Endothelial cell of umbilical vein (primary cell): Measurements from ENCODE around the gene SIGLEC6. TPM values are rescaled to one million over a fixed set of nuclear protein-coding genes. Genes with fewer than 3 reads are reported as not detected.

ENCODE experiments used
- BruUV-seq: library from RNA; stranded (reverse); fragments of 400-500 nt; replicated peaks from 2 replicates; lab custom pipeline; 2021; lab: Mats Ljungman, UMichigan
- CTCF ChIA-PET: fragments of 300-600, 350-600 bp; sonication (Branson Sonifier 250); formaldehyde crosslinking; loops from one replicate; lab custom pipeline; 2021; ENCODE audit warnings: antibody characterized with exemption, inconsistent platforms; lab: Charles Lee
- POLR2A ChIA-PET: fragments of 300-600, 350-600 bp; sonication (Branson Sonifier 250); formaldehyde crosslinking; loops from one replicate; lab custom pipeline; 2021; ENCODE audit warnings: antibody characterized with exemption, inconsistent platforms; lab: Charles Lee
- DNase-seq: peaks from one replicate; pipeline ENCODE4 v3.0.0-alpha.2; 2011; ENCODE audit warnings: low read depth, low spot score
- FAIRE-seq: peaks from 2 replicates; lab custom pipeline; 2011; peaks lifted over from hg19 to GRCh38; lab: Jason Lieb, UNC
- H2AFZ ChIP-seq: 2 replicates; pipeline ENCODE4 v1.6.0; 2012; ENCODE audit warnings: low read depth, low read length, control low read depth, inconsistent platforms
- H3K27ac ChIP-seq: 2 replicates; pipeline ENCODE4 v1.5.1; 2011; ENCODE audit warnings: low read depth, mild to moderate bottlenecking, control low read depth, low read length, moderate library complexity; ENCODE audit not compliant: insufficient read depth
- H3K27me3 ChIP-seq, 2 experiments: 2 replicates each; pipeline versions ENCODE4 v1.6.0 to v1.6.1; 2011; ENCODE audit warnings: low read length in 2 of 2, mixed read lengths in 1 of 2; ENCODE audit not compliant: control insufficient read depth in 2 of 2, insufficient read depth in 2 of 2
- H3K36me3 ChIP-seq, 2 experiments: 2 replicates in 1 of 2; 3 replicates in 1 of 2; pipeline ENCODE4 v1.5.1; 2011; ENCODE audit warnings: low read length in 2 of 2, mild to moderate bottlenecking in 1 of 2, moderate library complexity in 1 of 2; ENCODE audit not compliant: control insufficient read depth in 2 of 2, insufficient read depth in 2 of 2; ENCODE audit errors: extremely low read depth in 1 of 2
- H3K4me1 ChIP-seq: 3 replicates; pipeline ENCODE4 v1.5.1; 2011; ENCODE audit warnings: mild to moderate bottlenecking, low read length; ENCODE audit not compliant: control insufficient read depth, insufficient read depth; ENCODE audit errors: extremely low read depth
- H3K4me2 ChIP-seq: 2 replicates; pipeline ENCODE4 v1.6.1; 2011; ENCODE audit warnings: low read length, control low read depth, mixed read lengths; ENCODE audit not compliant: insufficient read depth
- H3K4me3 ChIP-seq, 3 experiments: fragments of 200-600 bp in 1 of 3; sonication (generic), shearing (Covaris generic) in 1 of 3; replicated peaks in 1 of 3; 2 replicates each; pipeline ENCODE4 v1.5.1; 2011 to 2016; ENCODE audit warnings: control low read depth in 3 of 3, low read length in 3 of 3, mild to moderate bottlenecking in 2 of 3, inconsistent platforms in 1 of 3, low read depth in 1 of 3, moderate library complexity in 1 of 3; ENCODE audit not compliant: insufficient read depth in 1 of 3
- H3K79me2 ChIP-seq: 2 replicates; pipeline ENCODE4 v1.6.0; 2012; ENCODE audit warnings: low read length, inconsistent platforms; ENCODE audit not compliant: control insufficient read depth, insufficient read depth
- H3K9ac ChIP-seq: replicated peaks from 2 replicates; pipeline ENCODE3; 2011; ENCODE audit warnings: low read length, control low read depth; ENCODE audit not compliant: insufficient read depth; ENCODE audit errors: extremely low read depth
- H3K9me1 ChIP-seq: replicated peaks from 3 replicates; pipeline ENCODE4 v1.6.0; 2011; ENCODE audit warnings: mild to moderate bottlenecking, low read length; ENCODE audit not compliant: control insufficient read depth, insufficient read depth; ENCODE audit errors: extremely low read depth
- H3K9me3 ChIP-seq: replicated peaks from 2 replicates; pipeline ENCODE4 v1.5.1; 2012; ENCODE audit warnings: low read length, inconsistent platforms; ENCODE audit not compliant: control insufficient read depth, insufficient read depth
- H4K20me1 ChIP-seq: replicated peaks from 2 replicates; pipeline ENCODE3; 2011; ENCODE audit warnings: mild to moderate bottlenecking, low read length; ENCODE audit not compliant: control insufficient read depth, insufficient read depth; ENCODE audit errors: extremely low read depth
- CTCF ChIP-seq, 2 donors: IDR thresholded peaks; 1 replicate in 1 of 2; 2 replicates in 1 of 2; pipeline ENCODE4 v1.5.1; 2011; ENCODE audit warnings: low read length in 2 of 2, mild to moderate bottlenecking in 2 of 2, moderate library complexity in 2 of 2, control low read depth in 1 of 2, inconsistent platforms in 1 of 2, low read depth in 1 of 2; ENCODE audit not compliant: insufficient read depth in 1 of 2; ENCODE audit errors: extremely low read depth in 1 of 2
- EZH2 ChIP-seq: IDR thresholded peaks from 2 replicates; pipeline ENCODE4 v1.6.1; 2012; ENCODE audit warnings: borderline replicate concordance, low read depth, mild to moderate bottlenecking, moderate library complexity, low read length, inconsistent platforms; ENCODE audit not compliant: severe bottlenecking
- FOS ChIP-seq: IDR thresholded peaks from 2 replicates; pipeline ENCODE4 v1.6.1; 2011; ENCODE audit warnings: mild to moderate bottlenecking, low read length, moderate library complexity, borderline replicate concordance; ENCODE audit not compliant: insufficient read depth
- GATA2 ChIP-seq: IDR thresholded peaks from 2 replicates; pipeline ENCODE4 v1.7.0; 2011; ENCODE audit warnings: low read depth, mild to moderate bottlenecking, moderate library complexity, mixed read lengths, low read length; ENCODE audit not compliant: insufficient read length, insufficient read depth
- JUN ChIP-seq: IDR thresholded peaks from 2 replicates; pipeline ENCODE4 v1.6.1; 2011; ENCODE audit warnings: borderline replicate concordance, low read depth; ENCODE audit not compliant: insufficient read length, insufficient read depth
- MAX ChIP-seq: IDR thresholded peaks from 2 replicates; pipeline ENCODE4 v1.6.1; 2011; ENCODE audit not compliant: insufficient read depth, insufficient read length
- MYC ChIP-seq: IDR thresholded peaks from one replicate; pipeline ENCODE4 v1.6.1; 2011; ENCODE audit warnings: mild to moderate bottlenecking, low read depth, low read length
- POLR2A ChIP-seq: IDR thresholded peaks from 2 replicates; pipeline ENCODE4 v1.6.1; 2012; ENCODE audit warnings: low read depth, mild to moderate bottlenecking, control low read depth, low read length
- POLR2AphosphoS5 ChIP-seq: IDR thresholded peaks from 2 replicates; pipeline ENCODE4 v1.6.1; 2012; ENCODE audit warnings: low read depth, mild to moderate bottlenecking, control low read depth, low read length, moderate library complexity; ENCODE audit not compliant: insufficient read depth
- dilution Hi-C: fragments of 300-500 bp; cut with MboI; formaldehyde crosslinking; loops from one replicate; pipeline ENCODE4 v1.15.0; 2019; ENCODE audit warnings: low sequenced_read_pairs; ENCODE audit not compliant: extremely low pct_ligation_motif_present
- intact Hi-C: fragments of 100-400 bp; cut with micrococcal nuclease; formaldehyde crosslinking; loops from one replicate; pipeline ENCODE4 v1.10.0; 2022
- polyA plus RNA-seq, 4 experiments: library from polyadenylated mRNA; depleted of rRNA in 3 of 4; stranded (reverse) in 3 of 4; unstranded in 1 of 4; fragments of >200 nt; gene quantifications; 2 replicates each; pipeline versions ENCODE4 v1.2.1 to v1.2.3, GENCODE V29; 2011 to 2012; ENCODE audit warnings: missing spikeins in 1 of 4
- total RNA-seq: library from RNA; stranded (reverse); gene quantifications from 2 replicates; pipeline ENCODE4 v1.2.3, GENCODE V29; 2021

The SIGLEC6 gene
- total and polyA plus RNA-seq, 2 donors (not counting 3 experiments of a cell fraction or from before 2014, with no cell fraction given) = not detected

GRCh38 chr19:51548213-51548651, 16.8 kb upstream of the SIGLEC6 start:
- dilution Hi-C loops = no loop called here
- Histone ChIP-seq H3K36me3 (no peaks in the 10 kb centered on the region), H3K27me3 (no peaks in the 10 kb centered on the region), H3K4me1 (peaks cover 28% of the 10 kb centered on the region), H3K4me3 (no peak overlapping the region), H3K9ac (peak overlapping the region; percentile 65), H3K9me3 (no peaks in the 10 kb centered on the region), H2AFZ (no peak overlapping the region), H3K4me2 (peak overlapping the region; percentile 52), H3K79me2 (no peaks in the 10 kb centered on the region), H3K27ac (peak overlapping the region; percentile 89), H4K20me1 (no peaks in the 10 kb centered on the region), H3K9me1 (no peaks in the 10 kb centered on the region)
- no TSS peak for BruUV-seq
- POLR2A ChIA-PET = no interaction called here
- FAIRE-seq = peak; percentile 44
- intact Hi-C loops = no loop called here
- CTCF ChIA-PET = interaction anchor here (1.0 to 2.9 kb wide), 9 partner anchors 23 to 209 kb away, joined by 3 to 15 read pairs (median 4); partner anchors contain the start of gene ZNF175
- no peak for DNase-seq
- no peak for TF ChIP-seq FOS
- no peak for TF ChIP-seq MAX
- no peak for TF ChIP-seq MYC
- no peak for TF ChIP-seq CTCF (IDR thresholded peaks at IDR 0.05; ENCODE audit: extremely low read depth in 1 of 2, insufficient read depth in 1 of 2, low read depth in 1 of 2, low read length in 2 of 2)
- TF ChIP-seq GATA2 = no peak
- no peak for TF ChIP-seq EZH2
- no peak for TF ChIP-seq POLR2A
- no peak for TF ChIP-seq JUN
- TF ChIP-seq POLR2AphosphoS5 = no peak
